Osteoblast (primary cell): ENCODE measurements around the gene AGFG1. TPM values are rescaled to one million over a fixed set of nuclear protein-coding genes. Genes with fewer than 3 reads are reported as not detected.

Source experiments
- DNase-seq: peaks from one replicate; pipeline ENCODE4 v3.0.0; 2011; ENCODE audit warnings: low spot score, mixed read lengths; ENCODE audit not compliant: insufficient read length; ENCODE audit errors: missing footprints
- H2AFZ ChIP-seq: 2 replicates; pipeline ENCODE4 v1.6.0; 2011; ENCODE audit warnings: mild to moderate bottlenecking, low read length
- H3K27ac ChIP-seq: 2 replicates; pipeline ENCODE4 v1.5.1; 2011; ENCODE audit warnings: mild to moderate bottlenecking, low read depth, low read length, moderate library complexity
- H3K27me3 ChIP-seq: 2 replicates; pipeline ENCODE4 v1.6.0; 2012; ENCODE audit warnings: mild to moderate bottlenecking, control low read depth, inconsistent platforms, low read length, moderate library complexity; ENCODE audit not compliant: insufficient read depth
- H3K36me3 ChIP-seq: 2 replicates; pipeline ENCODE4 v1.5.1; 2011; ENCODE audit warnings: mild to moderate bottlenecking, low read length, control low read depth, moderate library complexity; ENCODE audit not compliant: insufficient read depth
- H3K4me1 ChIP-seq: 2 replicates; pipeline ENCODE4 v1.5.1; 2011; ENCODE audit warnings: mild to moderate bottlenecking, low read length, control low read depth, moderate library complexity; ENCODE audit not compliant: insufficient read depth
- H3K4me2 ChIP-seq: 2 replicates; pipeline ENCODE4 v1.6.0; 2011; ENCODE audit warnings: mild to moderate bottlenecking, low read length; ENCODE audit not compliant: insufficient read depth
- H3K4me3 ChIP-seq: fragments of 200-600 bp; sonication (generic); 3 replicates; pipeline ENCODE4 v1.5.1; 2012; ENCODE audit warnings: mild to moderate bottlenecking, low read length, inconsistent platforms; ENCODE audit not compliant: insufficient read depth
- H3K79me2 ChIP-seq: 2 replicates; pipeline ENCODE4 v1.6.0; 2012; ENCODE audit warnings: mild to moderate bottlenecking, low read length, control low read depth, inconsistent platforms; ENCODE audit not compliant: insufficient read depth
- H3K9me3 ChIP-seq: 2 replicates; pipeline ENCODE4 v1.5.1; 2011; ENCODE audit warnings: low read depth, low read length, control low read depth
- H4K20me1 ChIP-seq: 2 replicates; pipeline ENCODE4 v1.6.0; 2012; ENCODE audit warnings: mild to moderate bottlenecking, low read length, control low read depth; ENCODE audit not compliant: insufficient read depth
- total RNA-seq: library from RNA; depleted of rRNA; stranded (reverse); fragments of >200 nt; gene quantifications from 2 replicates; pipeline ENCODE4 v1.2.3, GENCODE V29; 2012
- TF ChIP-seq, protein P1 (sequence below): IDR thresholded peaks from 2 replicates; pipeline ENCODE4 v1.5.1; 2011; ENCODE audit warnings: mild to moderate bottlenecking, low read depth, low read length, moderate library complexity; ENCODE audit errors: extremely low read depth

The AGFG1 gene
- total RNA-seq, 1 donor, result 48.5 TPM

- Histone ChIP-seq H2AFZ (no peak overlapping the region), H3K36me3 (no peaks in the 10 kb centered on the region), H3K9me3 (peaks cover 3% of the 10 kb centered on the region), H3K4me2 (no peak overlapping the region), H4K20me1 (no peaks in the 10 kb centered on the region), H3K4me1 (no peaks in the 10 kb centered on the region), H3K27me3 (no peaks in the 10 kb centered on the region), H3K79me2 (no peaks in the 10 kb centered on the region), H3K27ac (no peak overlapping the region), H3K4me3 (no peak overlapping the region)
- TF ChIP-seq, protein P1, sequence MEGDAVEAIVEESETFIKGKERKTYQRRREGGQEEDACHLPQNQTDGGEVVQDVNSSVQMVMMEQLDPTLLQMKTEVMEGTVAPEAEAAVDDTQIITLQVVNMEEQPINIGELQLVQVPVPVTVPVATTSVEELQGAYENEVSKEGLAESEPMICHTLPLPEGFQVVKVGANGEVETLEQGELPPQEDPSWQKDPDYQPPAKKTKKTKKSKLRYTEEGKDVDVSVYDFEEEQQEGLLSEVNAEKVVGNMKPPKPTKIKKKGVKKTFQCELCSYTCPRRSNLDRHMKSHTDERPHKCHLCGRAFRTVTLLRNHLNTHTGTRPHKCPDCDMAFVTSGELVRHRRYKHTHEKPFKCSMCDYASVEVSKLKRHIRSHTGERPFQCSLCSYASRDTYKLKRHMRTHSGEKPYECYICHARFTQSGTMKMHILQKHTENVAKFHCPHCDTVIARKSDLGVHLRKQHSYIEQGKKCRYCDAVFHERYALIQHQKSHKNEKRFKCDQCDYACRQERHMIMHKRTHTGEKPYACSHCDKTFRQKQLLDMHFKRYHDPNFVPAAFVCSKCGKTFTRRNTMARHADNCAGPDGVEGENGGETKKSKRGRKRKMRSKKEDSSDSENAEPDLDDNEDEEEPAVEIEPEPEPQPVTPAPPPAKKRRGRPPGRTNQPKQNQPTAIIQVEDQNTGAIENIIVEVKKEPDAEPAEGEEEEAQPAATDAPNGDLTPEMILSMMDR, result no peak
- no peak for DNase-seq
These were observed 41.3 kb upstream of the AGFG1 start for GRCh38 chr2:227430639-227431038.

GRCh38 chr2:227433171-227433570, 38.8 kb upstream of the AGFG1 start:
- no peaks in the 10 kb centered on the region for H3K79me2 ChIP-seq
- DNase-seq, result no peak
- H3K27ac ChIP-seq, result no peak overlapping the region
- no peak overlapping the region for H2AFZ ChIP-seq
- no peak overlapping the region for H3K4me3 ChIP-seq
- no peaks in the 10 kb centered on the region for H3K36me3 ChIP-seq
- TF ChIP-seq, protein P1, result no peak
- no peaks in the 10 kb centered on the region for H3K4me1 ChIP-seq
- peaks cover 3% of the 10 kb centered on the region for H3K9me3 ChIP-seq
- no peaks in the 10 kb centered on the region for H3K27me3 ChIP-seq
- no peaks in the 10 kb centered on the region for H4K20me1 ChIP-seq
- H3K4me2 ChIP-seq, result no peak overlapping the region

DNA sequence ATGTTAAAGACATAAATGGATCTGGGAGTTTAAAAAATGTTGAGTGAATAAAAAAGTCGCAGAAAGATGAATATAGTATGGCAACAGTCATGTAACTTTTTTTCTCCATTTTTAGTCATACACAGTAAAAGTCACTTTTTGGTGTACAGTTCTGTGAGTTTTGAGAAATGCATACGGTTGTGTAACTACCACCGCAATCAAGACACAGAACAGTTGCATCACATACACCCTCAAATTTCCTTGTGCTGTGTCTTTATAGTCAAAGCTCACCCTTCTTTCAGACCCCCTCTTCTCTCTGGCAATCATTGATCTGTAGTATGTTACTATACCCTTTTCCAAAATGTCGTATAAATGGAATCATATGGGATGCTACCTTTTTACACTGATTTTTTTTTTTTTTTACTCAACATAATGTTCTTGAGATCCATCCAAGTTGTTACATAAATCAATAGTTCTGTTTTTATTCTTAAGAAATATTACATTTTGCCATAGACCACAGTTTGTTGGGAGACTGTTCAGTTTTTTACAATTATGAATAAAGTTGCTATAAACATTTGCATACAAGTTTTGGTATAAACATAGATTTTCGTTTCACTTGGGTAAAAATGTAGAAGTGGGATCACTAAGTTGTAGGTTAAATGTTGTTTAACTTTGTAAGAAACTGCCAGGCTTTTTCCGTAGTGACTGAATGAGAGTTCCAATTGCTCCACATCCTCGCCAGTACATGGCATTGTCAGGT, 35.4 kb upstream of the AGFG1 start:
- Histone ChIP-seq H2AFZ (no peak overlapping the region), H3K36me3 (no peaks in the 10 kb centered on the region), H3K79me2 (no peaks in the 10 kb centered on the region), H4K20me1 (no peaks in the 10 kb centered on the region), H3K9me3 (peaks cover 3% of the 10 kb centered on the region), H3K27ac (no peak overlapping the region), H3K4me2 (no peak overlapping the region), H3K27me3 (no peaks in the 10 kb centered on the region), H3K4me1 (no peaks in the 10 kb centered on the region), H3K4me3 (no peak overlapping the region)
- TF ChIP-seq, protein P1, result no peak
- no peak for DNase-seq

- no peak for DNase-seq
- Histone ChIP-seq H3K4me1 (no peaks in the 10 kb centered on the region), H2AFZ (no peak overlapping the region), H3K4me3 (no peak overlapping the region), H4K20me1 (no peaks in the 10 kb centered on the region), H3K9me3 (no peaks in the 10 kb centered on the region), H3K79me2 (no peaks in the 10 kb centered on the region), H3K36me3 (no peaks in the 10 kb centered on the region), H3K4me2 (no peak overlapping the region), H3K27ac (no peak overlapping the region), H3K27me3 (no peaks in the 10 kb centered on the region)
- TF ChIP-seq, protein P1, result no peak
These were observed 32.7 kb upstream of the AGFG1 start for GRCh38 chr2:227439214-227439613.
